Right cardiac atrium (tissue), 5 donors: ENCODE measurements around the gene FMNL3. TPM values are rescaled to one million over a fixed set of nuclear protein-coding genes. Genes with fewer than 3 reads are reported as not detected.

ENCODE experiments used
- ATAC-seq, 2 donors: fragments of 200-7000 bp; cut with Tn5 transposase; one replicate each; pipeline versions ENCODE4 v1.8.0 to v1.9.1; 2020; ENCODE audit warnings: moderate library complexity in 2 of 2, mild to moderate bottlenecking in 1 of 2
- DNase-seq, 3 donors: peaks; one replicate each; pipeline ENCODE4 v3.0.0-alpha.2; 2020
- H3K27ac ChIP-seq: one replicate; pipeline ENCODE4 v1.5.1; 2013; ENCODE audit warnings: mild to moderate bottlenecking, low read length, control low read depth, moderate library complexity
- H3K27me3 ChIP-seq: one replicate; pipeline ENCODE4 v1.6.1; 2013; ENCODE audit not compliant: control insufficient read depth, insufficient read depth
- H3K4me1 ChIP-seq: one replicate; pipeline ENCODE4 v1.6.1; 2013; ENCODE audit warnings: low read length; ENCODE audit not compliant: control insufficient read depth, insufficient read depth
- H3K4me3 ChIP-seq: one replicate; pipeline ENCODE4 v1.5.1; 2013; ENCODE audit warnings: low read length, control low read depth
- H3K9me3 ChIP-seq: one replicate; pipeline ENCODE4 v1.6.1; 2013; ENCODE audit warnings: low read length; ENCODE audit not compliant: control insufficient read depth
- WGBS: extraction: QIAGEN DNeasy Blood & Tissue Kit; methylation state at CpG from one replicate; pipeline ENCODE4 v1.1.7; 2013; 5-methylcytosine and 5-hydroxymethylcytosine counted together
- intact Hi-C, 4 donors: fragments of 100-400 bp; cut with DNase I; formaldehyde crosslinking; loops; one replicate each; pipeline versions ENCODE4 v1.11.0 to v1.14.0; 2022 to 2023
- polyA plus RNA-seq: library from polyadenylated mRNA; stranded (reverse); fragments of 200-250 nt; gene quantifications from one replicate; pipeline ENCODE4 v1.2.3, GENCODE V29; 2013
- total RNA-seq, 4 donors: library from RNA; stranded (reverse); fragmentation: NEBNext Ultra II Directional; extraction: Animal tissue kit (Norgen Biotek cat#: 25700); gene quantifications; one replicate each; pipeline ENCODE4 v1.2.1, GENCODE V29; 2021
- donor health status: healthy with polysubstance abuse.
- donor health status: DM: no; HTN: yes; CAD: no.
- donor health status: DM: no; HTN: no; CAD: no.
- donor health status: DM: no; HTN: yes; CAD: no; lungs with severe emphysema.
- donor health status: DM: yes; HTN: yes; CAD: no.

The FMNL3 gene
- total and polyA plus RNA-seq, 5 donors = 7.0 to 19.0 (median 11.8) TPM

DNA sequence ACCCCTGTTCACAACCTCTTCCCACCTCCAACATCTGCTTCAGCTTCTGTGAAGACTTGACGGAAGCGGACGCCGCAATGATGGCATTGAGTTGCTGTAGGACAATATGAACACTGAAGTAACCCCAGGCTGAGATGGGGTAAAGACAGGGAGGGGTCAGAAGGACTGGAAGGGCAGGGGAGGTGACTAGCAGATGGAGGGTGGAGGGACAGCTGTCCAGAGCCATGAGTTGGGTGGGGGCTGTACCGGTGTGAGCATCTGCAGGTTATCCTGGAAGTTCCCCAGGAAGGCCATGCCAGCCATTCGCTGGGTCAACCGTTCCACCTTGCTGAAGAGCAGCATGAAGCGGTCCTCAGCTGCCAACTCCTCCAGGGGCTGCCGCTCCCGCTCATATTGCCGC is 57.8 kb downstream of the FMNL3 start:
- 94% methylated on average over 11 of the region's 11 CpGs for WGBS
- peaks cover 5% of the 10 kb centered on the region for H3K4me1 ChIP-seq
- no peaks in the 10 kb centered on the region for H3K27me3 ChIP-seq
- no peak overlapping the region for H3K27ac ChIP-seq
- intact Hi-C loops = no loop called here
- no peak for ATAC-seq
- no peaks in the 10 kb centered on the region for H3K9me3 ChIP-seq
- no peak overlapping the region for H3K4me3 ChIP-seq
- DNase-seq = no peak

DNA sequence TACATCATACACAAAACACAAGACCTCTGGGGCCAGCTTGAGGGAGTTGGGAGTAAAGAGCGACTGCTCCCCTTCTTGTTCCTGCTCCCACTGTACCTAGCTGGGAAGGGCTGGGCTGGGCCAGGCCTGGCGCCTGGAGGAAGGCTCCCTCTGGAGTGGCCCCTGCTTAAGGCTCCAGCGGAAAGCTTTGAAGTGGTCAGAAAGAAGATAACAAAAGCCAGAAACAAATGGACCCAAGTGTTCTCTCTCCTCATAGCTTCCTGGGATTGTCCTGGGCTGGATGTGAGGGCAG is 58.5 kb downstream of the FMNL3 start:
- 72% methylated on average over 3 of the region's 3 CpGs for WGBS
- Histone ChIP-seq H3K27me3 (no peaks in the 10 kb centered on the region), H3K4me3 (no peak overlapping the region), H3K4me1 (peaks cover 5% of the 10 kb centered on the region), H3K27ac (no peak overlapping the region), H3K9me3 (no peaks in the 10 kb centered on the region)
- ATAC-seq (peak in 1 of 2 donors; percentile 12), DNase-seq (no peak)
- intact Hi-C loops = no loop called here

DNA sequence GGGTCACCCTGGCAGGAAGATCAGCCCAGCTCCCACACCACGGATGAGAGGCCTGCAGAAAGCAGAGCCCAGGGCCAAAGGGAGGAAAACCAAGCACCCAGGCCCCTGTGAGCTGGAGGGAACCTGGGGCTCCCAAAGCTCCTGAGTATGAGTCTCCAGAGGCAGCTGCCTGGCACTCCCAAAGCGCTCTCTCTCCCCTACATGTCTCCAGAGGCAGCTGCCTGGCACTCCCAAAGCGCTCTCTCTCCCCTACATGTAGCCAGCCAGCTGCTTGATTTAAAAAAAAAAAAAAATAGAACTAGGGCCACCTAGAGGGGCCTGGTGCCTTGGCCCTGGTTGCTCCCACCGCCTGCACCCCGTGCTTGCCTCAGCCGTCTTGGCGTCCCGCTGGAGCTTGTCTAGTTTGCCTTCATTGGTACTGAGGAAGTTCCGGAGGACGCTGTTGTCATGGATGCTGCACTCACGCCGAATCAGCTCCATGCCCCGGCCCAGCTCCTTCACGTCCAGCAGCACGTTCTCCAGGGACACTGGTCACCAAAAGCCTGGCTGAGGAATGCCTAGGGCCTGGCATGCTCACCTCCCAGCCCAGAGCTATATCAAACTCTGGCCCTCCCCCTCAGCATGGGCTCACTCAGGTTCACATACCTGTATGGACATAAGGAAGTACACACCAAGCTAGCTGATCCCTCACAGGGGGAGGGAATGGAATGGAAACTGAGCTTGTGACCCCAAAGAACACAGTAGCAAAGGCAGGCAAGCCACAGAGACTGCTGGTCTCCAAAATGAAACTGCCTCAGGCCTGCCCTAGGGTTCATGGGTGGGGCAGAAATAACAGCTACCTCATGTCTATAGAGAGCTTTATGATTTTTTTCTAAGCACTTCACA is 59.1 kb downstream of the FMNL3 start:
- Histone ChIP-seq H3K4me1 (peaks cover 5% of the 10 kb centered on the region), H3K27me3 (no peaks in the 10 kb centered on the region), H3K4me3 (no peak overlapping the region), H3K9me3 (no peaks in the 10 kb centered on the region), H3K27ac (peak overlapping the region; percentile 61)
- peak in 1 of 2 donors; percentile 15 for ATAC-seq
- WGBS = 68% methylated on average over 15 of the region's 15 CpGs
- intact Hi-C loops = no loop called here
- DNase-seq = peak in 1 of 3 donors; percentile 20

DNA sequence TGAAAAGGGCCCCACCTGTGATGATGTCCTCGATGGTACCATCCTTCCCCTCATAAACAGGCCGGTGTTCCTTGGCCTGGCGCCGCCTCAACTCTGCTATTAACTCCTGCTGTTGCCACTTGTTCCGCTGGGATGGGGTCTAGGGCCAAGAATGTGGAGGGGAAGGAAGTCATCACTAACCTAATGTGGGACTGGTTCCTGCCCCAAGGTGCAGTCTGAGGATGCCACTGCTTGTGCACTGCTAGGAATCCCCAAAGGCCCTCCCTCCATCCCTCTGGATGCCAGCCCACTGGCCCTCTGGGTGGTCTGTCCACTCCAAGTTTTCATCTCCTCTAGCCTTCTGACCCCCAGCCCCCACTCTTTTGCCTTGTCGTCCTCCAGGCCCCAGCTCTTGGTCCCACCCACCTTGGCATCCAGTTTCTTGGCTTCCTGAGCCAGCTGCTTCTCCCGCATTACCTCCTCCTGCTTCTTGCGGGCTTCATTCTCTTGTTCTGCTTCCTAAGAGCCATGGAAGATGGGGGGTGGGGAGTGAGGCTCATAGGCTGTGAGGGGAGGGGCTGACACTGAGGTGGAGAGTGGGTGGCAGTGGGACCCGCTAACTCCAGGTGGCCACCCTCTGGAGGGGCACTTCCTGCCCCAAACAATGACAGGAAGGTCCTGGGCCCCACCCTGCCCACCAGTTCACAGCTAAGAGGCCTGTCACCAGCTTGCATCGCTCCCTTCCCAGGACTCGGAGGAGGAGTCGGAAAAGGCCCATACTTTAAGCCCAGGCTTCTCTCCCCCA is 60.1 kb downstream of the FMNL3 start:
- H3K27ac ChIP-seq = peak overlapping the region; percentile 10
- H3K9me3 ChIP-seq = no peaks in the 10 kb centered on the region
- intact Hi-C loops = loop anchor here in 1 of 4 donors (1.0 kb wide), 1 partner anchor 60 kb away; the partner anchor contains the start of gene FMNL3
- H3K27me3 ChIP-seq = no peaks in the 10 kb centered on the region
- DNase-seq (peak in 2 of 3 donors; percentile 62 to 68), ATAC-seq (peak; percentile 28 to 79)
- 61% methylated on average over 12 of the region's 12 CpGs for WGBS
- no peak overlapping the region for H3K4me3 ChIP-seq
- peaks cover 5% of the 10 kb centered on the region for H3K4me1 ChIP-seq

DNA sequence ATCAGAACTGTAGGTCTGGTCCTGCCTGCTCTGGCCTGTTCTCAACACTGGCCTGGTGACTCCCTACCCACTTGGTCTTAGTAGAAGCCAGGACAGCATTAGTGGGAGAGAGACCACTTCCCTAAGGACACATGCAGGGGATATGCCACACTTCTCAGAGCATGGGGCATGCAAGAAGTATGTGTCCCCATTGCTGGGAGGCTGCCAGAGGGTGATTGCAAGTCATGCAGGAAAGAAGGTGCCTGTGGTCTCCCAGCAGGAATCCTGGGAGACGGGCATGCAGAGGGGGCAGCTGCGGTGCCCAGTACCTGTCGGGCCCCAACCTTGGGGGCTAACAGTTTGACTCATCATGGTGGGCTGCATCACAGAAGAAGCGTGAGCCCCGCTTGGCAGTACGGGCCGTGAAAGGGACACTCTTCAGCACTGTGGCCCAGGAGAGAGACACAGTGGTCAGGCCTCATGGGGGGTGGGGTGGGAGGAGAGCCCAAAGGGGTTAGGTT is 60.8 kb downstream of the FMNL3 start:
- no peak overlapping the region for H3K27ac ChIP-seq
- peaks cover 5% of the 10 kb centered on the region for H3K4me1 ChIP-seq
- 89% methylated on average over 7 of the region's 7 CpGs for WGBS

DNA sequence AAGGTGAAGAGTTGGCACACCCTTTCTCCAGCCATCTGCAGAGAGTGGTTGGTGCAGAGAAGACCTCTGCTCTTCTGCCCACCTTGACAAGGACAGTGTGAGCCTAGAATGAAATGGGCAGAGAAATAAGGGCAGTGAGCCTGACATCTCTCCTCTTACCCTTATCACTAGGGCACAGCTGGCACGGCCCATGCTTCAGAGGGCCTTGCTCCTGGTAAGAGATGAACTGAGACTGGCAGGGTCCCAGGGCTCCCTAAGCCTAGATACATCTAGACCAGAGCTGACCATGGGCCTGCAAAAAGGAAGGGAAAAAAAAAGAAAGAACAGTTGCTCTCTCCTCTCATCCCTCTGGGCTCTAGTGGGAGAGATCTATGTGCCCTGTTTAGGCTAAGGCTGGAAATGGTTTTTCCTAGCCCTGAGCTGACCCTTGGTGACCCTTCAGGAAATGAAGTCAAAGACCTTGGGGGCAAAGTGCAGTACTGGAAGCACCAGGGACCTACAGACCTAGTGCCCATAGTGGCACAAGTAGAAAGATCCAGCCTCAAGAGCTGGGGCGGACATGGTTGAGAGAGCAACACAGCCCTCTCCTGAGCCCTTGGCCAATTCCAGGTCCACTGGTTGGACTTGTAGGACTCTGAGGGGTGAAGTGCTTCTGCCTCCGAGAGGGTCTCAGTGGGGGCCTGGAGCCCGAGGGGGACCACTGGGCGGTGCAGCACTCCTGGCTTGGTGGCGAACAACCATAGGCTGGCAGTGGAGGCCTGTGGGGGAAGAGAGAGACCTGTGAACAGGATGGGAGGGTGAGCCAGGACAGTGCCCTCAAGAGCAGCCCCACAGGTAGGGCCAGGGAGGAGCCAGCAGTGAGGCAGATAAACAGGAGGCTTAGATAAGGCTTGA is 61.8 kb downstream of the FMNL3 start:
- H3K4me1 ChIP-seq = peaks cover 5% of the 10 kb centered on the region
- H3K9me3 ChIP-seq = no peaks in the 10 kb centered on the region
- intact Hi-C loops = loop anchor here in 3 of 4 donors (1.0 to 2.0 kb wide), 2 partner anchors 61 to 62 kb away; partner anchors contain the start of gene FMNL3 (in 3 of the 3)
- no peak overlapping the region for H3K4me3 ChIP-seq
- DNase-seq (peak in 2 of 3 donors; percentile 28 to 67), ATAC-seq (no peak)
- 84% methylated on average over 6 of the region's 6 CpGs for WGBS
- no peaks in the 10 kb centered on the region for H3K27me3 ChIP-seq
- no peak overlapping the region for H3K27ac ChIP-seq

More for the DNA sequence above, 60.8 kb downstream of the FMNL3 start:
- Histone ChIP-seq H3K4me3 (no peak overlapping the region), H3K27me3 (no peaks in the 10 kb centered on the region), H3K9me3 (no peaks in the 10 kb centered on the region)
- no peak for ATAC-seq
- no peak for DNase-seq
- intact Hi-C loops = loop anchor here in 1 of 4 donors (1.0 kb wide), 1 partner anchor 61 kb away; the partner anchor contains the start of gene FMNL3

DNA sequence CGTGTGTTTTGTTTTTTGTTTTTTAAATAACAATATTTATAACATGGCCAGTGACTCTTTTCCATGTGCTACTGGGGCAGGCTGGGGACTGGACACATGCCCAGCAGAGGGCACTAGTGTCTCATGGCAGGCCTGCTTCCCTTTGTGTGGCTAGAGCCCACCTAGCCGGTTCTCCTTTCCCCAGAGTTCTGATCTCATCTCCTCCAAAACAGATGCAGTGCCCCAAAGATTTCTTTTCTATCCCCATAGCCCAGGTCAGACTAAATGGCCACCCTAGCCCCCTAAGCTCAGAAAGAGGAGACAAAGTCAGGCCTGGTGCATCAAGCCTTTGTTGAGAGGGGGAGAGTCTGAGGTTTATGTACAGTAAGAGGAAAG is 62.6 kb downstream of the FMNL3 start:
- WGBS = 5% methylated on average over 2 of the region's 2 CpGs
- intact Hi-C loops = loop anchor here in 2 of 4 donors (2.0 kb wide), 1 partner anchor 62 kb away; the partner anchor contains the start of gene FMNL3 (in 2 of the 2)
- Histone ChIP-seq H3K9me3 (no peaks in the 10 kb centered on the region), H3K27ac (no peak overlapping the region), H3K4me3 (no peak overlapping the region), H3K4me1 (peaks cover 5% of the 10 kb centered on the region), H3K27me3 (no peaks in the 10 kb centered on the region)
- peak; percentile 85 to 91 (median 91) for DNase-seq
- ATAC-seq = peak; percentile 67 to 73

DNA sequence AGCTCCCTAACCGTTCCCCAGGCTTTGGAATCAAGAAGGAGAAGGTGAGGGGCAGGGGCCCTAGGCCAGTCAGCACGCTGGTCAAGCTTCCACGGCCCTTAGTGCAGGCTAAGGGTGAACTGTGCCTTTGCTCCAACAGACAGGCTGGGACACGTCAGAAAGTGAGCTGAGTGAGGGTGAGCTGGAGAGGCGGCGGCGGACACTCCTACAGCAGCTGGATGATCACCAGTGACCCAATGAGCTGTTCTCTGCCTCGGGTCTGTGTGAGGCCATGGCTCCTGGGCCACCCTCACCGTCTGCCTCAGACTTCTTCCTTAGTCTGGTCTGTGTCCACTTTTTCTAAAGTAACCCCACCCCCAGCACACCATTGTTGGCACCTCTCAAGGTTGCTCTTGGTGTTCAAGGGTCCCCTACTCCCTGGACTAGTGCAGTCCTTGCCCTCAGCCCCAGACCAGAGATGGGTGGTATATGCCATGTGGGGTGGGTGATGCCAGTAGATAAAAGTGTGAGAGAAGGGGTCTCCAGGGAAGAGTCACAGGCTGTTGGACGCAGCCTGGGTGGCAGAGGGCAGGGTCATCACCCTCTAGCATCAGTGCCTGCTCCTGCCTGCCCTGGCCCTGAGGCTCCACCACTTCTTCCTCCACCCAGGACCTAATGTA is 63.1 kb downstream of the FMNL3 start:
- no peaks in the 10 kb centered on the region for H3K9me3 ChIP-seq
- WGBS = 72% methylated on average over 10 of the region's 10 CpGs
- no peaks in the 10 kb centered on the region for H3K27me3 ChIP-seq
- H3K27ac ChIP-seq = no peak overlapping the region
- intact Hi-C loops = loop anchor here in 3 of 4 donors (2.0 kb wide), 1 partner anchor 63 kb away; the partner anchor contains the start of gene FMNL3 (in 3 of the 3)
- DNase-seq (peak in 1 of 3 donors; percentile 46), ATAC-seq (peak in 1 of 2 donors; percentile 1)
- H3K4me1 ChIP-seq = peaks cover 5% of the 10 kb centered on the region
- H3K4me3 ChIP-seq = no peak overlapping the region

DNA sequence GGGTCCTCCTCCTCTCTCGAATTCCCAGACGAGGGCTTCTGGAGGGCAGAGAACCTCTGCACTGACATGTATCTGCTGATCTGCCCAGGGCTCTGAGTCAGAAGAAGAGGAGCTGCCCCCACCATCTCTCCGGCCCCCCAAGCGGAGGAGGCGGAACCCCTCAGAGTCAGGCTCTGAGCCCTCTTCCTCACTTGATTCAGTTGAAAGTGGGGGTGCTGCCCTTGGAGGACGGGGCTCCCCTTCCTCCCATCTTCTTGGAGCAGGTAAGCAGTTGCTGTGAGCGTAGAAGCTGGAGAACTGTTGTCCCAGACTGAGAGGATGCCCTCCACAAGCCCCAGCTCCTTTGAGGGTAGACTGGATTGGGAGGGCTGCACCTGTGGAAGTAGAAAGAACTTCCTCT is 64.1 kb downstream of the FMNL3 start:
- Histone ChIP-seq H3K27ac (no peak overlapping the region), H3K4me3 (no peak overlapping the region), H3K4me1 (peaks cover 3% of the 10 kb centered on the region), H3K27me3 (no peaks in the 10 kb centered on the region), H3K9me3 (no peaks in the 10 kb centered on the region)
- ATAC-seq (no peak), DNase-seq (no peak)
- WGBS = 91% methylated on average over 7 of the region's 7 CpGs
- intact Hi-C loops = loop anchor here in 1 of 4 donors (2.0 kb wide), 1 partner anchor 64 kb away; the partner anchor contains the start of gene FMNL3
